Heart left ventricle (tissue), 16 donors: ENCODE results near the gene SEC14L5. TPM values are rescaled to one million over a fixed set of nuclear protein-coding genes. Genes with fewer than 3 reads are reported as not detected.

Experiments used
- ATAC-seq, 4 donors: fragments of 200-7000 bp; cut with Tn5 transposase; one replicate each; pipeline ENCODE4 v1.9.1; 2020 to 2022; ENCODE audit warnings: moderate library complexity in 4 of 4, mild to moderate bottlenecking in 3 of 4, moderate number of reproducible peaks in 1 of 4
- DNase-seq, 5 donors: peaks; one replicate each; pipeline ENCODE4 v3.0.0-alpha.2; 2020
- H3K27ac ChIP-seq, 12 donors: fragments of 200-600 bp; sonication (generic) in 4 of 12; one replicate each; pipeline versions ENCODE4 v1.5.0 to v1.8.0; 2016 to 2022; ENCODE audit warnings: mild to moderate bottlenecking in 2 of 12
- H3K27me3 ChIP-seq, 9 donors: fragments of 200-600 bp; sonication (generic) in 2 of 9; one replicate each; pipeline versions ENCODE4 v1.5.1 to v1.8.0; 2016 to 2022; ENCODE audit warnings: mild to moderate bottlenecking in 3 of 9
- H3K36me3 ChIP-seq, 9 donors: fragments of 200-600 bp; sonication (generic) in 2 of 9; one replicate each; pipeline versions ENCODE4 v1.5.0 to v1.8.0; 2018 to 2022; ENCODE audit warnings: mild to moderate bottlenecking in 2 of 9
- H3K4me1 ChIP-seq, 12 donors: fragments of 200-600 bp; sonication (generic) in 4 of 12; one replicate each; pipeline versions ENCODE4 v1.5.0 to v1.8.0; 2016 to 2022; ENCODE audit warnings: mild to moderate bottlenecking in 3 of 12
- H3K4me3 ChIP-seq, 12 donors: fragments of 200-600 bp; sonication (generic) in 4 of 12; one replicate each; pipeline versions ENCODE4 v1.5.0 to v1.8.0; 2017 to 2022; ENCODE audit warnings: mild to moderate bottlenecking in 9 of 12, moderate library complexity in 4 of 12
- H3K9me3 ChIP-seq, 12 donors: fragments of 200-600 bp; sonication (generic) in 4 of 12; one replicate each; pipeline versions ENCODE4 v1.5.0 to v1.8.0; 2016 to 2022; ENCODE audit warnings: mild to moderate bottlenecking in 1 of 12
- CTCF ChIP-seq, 12 donors: fragments of 200-600 bp; sonication (generic) in 4 of 12; IDR thresholded peaks; one replicate each; pipeline versions ENCODE4 v1.5.0 to v1.8.0; 2018 to 2022; ENCODE audit warnings: antibody characterized with exemption in 12 of 12, mild to moderate bottlenecking in 5 of 12
- POLR2A ChIP-seq, 2 donors: fragments of 450-650 bp; IDR thresholded peaks; one replicate each; pipeline ENCODE4 v1.6.1; 2017; ENCODE audit warnings: antibody characterized with exemption in 2 of 2, mild to moderate bottlenecking in 2 of 2, moderate library complexity in 2 of 2
- WGBS, 4 donors: extraction: QIAGEN DNeasy Blood & Tissue Kit in 2 of 4; methylation state at CpG; one replicate each; pipeline versions ENCODE4 v1.1.5 to v1.1.7; 2013 to 2018; 5-methylcytosine and 5-hydroxymethylcytosine counted together
- intact Hi-C, 10 donors: fragments of 100-400 bp; cut with DNase I; formaldehyde crosslinking; loops; one replicate each; pipeline versions ENCODE4 v1.11.1 to v1.14.2; 2022
- polyA plus RNA-seq, 2 donors: library from polyadenylated mRNA; stranded (reverse); fragments of 200-250 nt; gene quantifications; one replicate each; pipeline ENCODE4 v1.2.3, GENCODE V29; 2013
- total RNA-seq, 9 donors: library from RNA; depleted of rRNA in 2 of 9; stranded (reverse); fragments of >200 nt in 2 of 9; fragmentation: NEBNext Ultra II Directional in 3 of 9; extraction: Animal tissue kit (Norgen Biotek cat#: 25700) in 3 of 9; gene quantifications; one replicate each; pipeline versions ENCODE4 v1.1.0 to v1.2.4, GENCODE V29; 2016 to 2023
- donor health status: ischemic (EF 13 %, LVEDD 7.1; RV severe dilation, severe dysfunction).
- donor health status: healthy with polysubstance abuse.
- donor health status: DM: no; HTN: yes; CAD: no.
- donor health status: DM: no; HTN: no; CAD: no.
- donor health status: ischemic (EF 25% LVEDD 6.9; RV normal size, moderate dysfunction).
- donor health status: ischemic (EF 25% LVEDD 5.7; RV mildly dilated, moderate dysfunction).
- donor health status: healthy.
- donor health status: DM: yes; HTN: yes; CAD: no.
- donor health status: ischemic (EF 35%, LVEDD 5.7; RV mildly dilated, moderate dysfunction).
- donor health status: nonischemic (EF 11% LVEDD 7.7; RV severe dilation, severe dysfunction).
- donor health status: DM: yes; HTN: yes; CAD: no.
- donor health status: PGD.
- donor health status: ischemic (EF 29% LVEDD 5.4; RV normal size, mild dysfunction).
- donor health status: nonischemic (EF 23%, LVEDD 6.1; RV moderate dilation, normal function).

Gene SEC14L5
- total and polyA plus RNA-seq, 11 donors, result 0.11 to 25.4 (median 5.7) TPM

- no peak for DNase-seq
- TF ChIP-seq POLR2A (IDR thresholded peaks at IDR 0.05) (no peak), CTCF (IDR thresholded peaks at IDR 0.05) (no peak)
- Histone ChIP-seq H3K4me1 (peaks cover 0 to 9% (median 0%) of the 10 kb centered on the region in 12 donors), H3K27ac (no peak overlapping the region), H3K9me3 (peaks cover 0 to 7% (median 0%) of the 10 kb centered on the region in 12 donors), H3K36me3 (no peaks in the 10 kb centered on the region), H3K27me3 (peaks cover 0 to 50% (median 21%) of the 10 kb centered on the region in 9 donors), H3K4me3 (peak overlapping the region in 2 of 12 donors; percentile 6 to 10)
- intact Hi-C loops, result no loop called here
- 15 to 22% (median 19%) methylated on average over 45 to 60 of the region's 60 CpGs for WGBS, 4 donors
- ATAC-seq, result peak in 2 of 4 donors; percentile 29 to 33
Observed at GRCh38 chr16:4987580-4988374, 29.6 kb downstream of the SEC14L5 start.

GRCh38 chr16:4988647-4989046, 30.5 kb downstream of the SEC14L5 start:
- Histone ChIP-seq H3K36me3 (no peaks in the 10 kb centered on the region), H3K4me1 (peaks cover 0 to 9% (median 0%) of the 10 kb centered on the region in 12 donors), H3K27ac (no peak overlapping the region), H3K9me3 (peaks cover 0 to 7% (median 0%) of the 10 kb centered on the region in 12 donors), H3K4me3 (no peak overlapping the region), H3K27me3 (peaks cover 0 to 50% (median 21%) of the 10 kb centered on the region in 9 donors)
- 88 to 93% (median 91%) methylated on average over 5 of the region's 5 CpGs for whole genome bisulfite sequencing, 4 donors
- intact Hi-C loops, result no loop called here
- no peak for ATAC-seq
- DNase-seq, result no peak
- TF ChIP-seq POLR2A (IDR thresholded peaks at IDR 0.05) (no peak), CTCF (IDR thresholded peaks at IDR 0.05) (no peak)

GRCh38 chr16:4989391-4990006, 31.4 kb downstream of the SEC14L5 start:
- Histone ChIP-seq H3K36me3 (no peaks in the 10 kb centered on the region), H3K4me3 (no peak overlapping the region), H3K27me3 (peaks cover 0 to 50% (median 21%) of the 10 kb centered on the region in 9 donors), H3K27ac (no peak overlapping the region), H3K4me1 (peaks cover 0 to 9% (median 0%) of the 10 kb centered on the region in 12 donors), H3K9me3 (peaks cover 0 to 3% (median 0%) of the 10 kb centered on the region in 12 donors)
- no peak for DNase-seq
- intact Hi-C loops, result no loop called here
- TF ChIP-seq POLR2A (IDR thresholded peaks at IDR 0.05), result no peak
- no peak for TF ChIP-seq CTCF (IDR thresholded peaks at IDR 0.05)
- ATAC-seq, result no peak
- WGBS, 4 donors, result 86 to 88% (median 86%) methylated on average over 9 of the region's 9 CpGs

GRCh38 chr16:4990415-4990814, 32.3 kb downstream of the SEC14L5 start:
- H3K4me1 ChIP-seq, result peaks cover 0 to 9% (median 0%) of the 10 kb centered on the region in 12 donors
- H3K36me3 ChIP-seq, result no peaks in the 10 kb centered on the region
- intact Hi-C loops, result no loop called here
- H3K27ac ChIP-seq, result no peak overlapping the region
- peaks cover 0 to 50% (median 21%) of the 10 kb centered on the region in 9 donors for H3K27me3 ChIP-seq
- no peak for TF ChIP-seq POLR2A (IDR thresholded peaks at IDR 0.05)
- TF ChIP-seq CTCF (IDR thresholded peaks at IDR 0.05), result no peak
- 79 to 85% (median 82%) methylated on average over 8 of the region's 8 CpGs for whole genome bisulfite sequencing, 4 donors
- H3K4me3 ChIP-seq, result no peak overlapping the region
- no peak for ATAC-seq
- no peak for DNase-seq
- peaks cover 0 to 3% (median 0%) of the 10 kb centered on the region in 12 donors for H3K9me3 ChIP-seq
